ENCODE data around the gene MYLK.

- no peak for TF ChIP-seq CTCF (IDR thresholded peaks at IDR 0.05)
- TF ChIP-seq POLR2A (IDR thresholded peaks at IDR 0.05), result no peak
Measured at GRCh38 chr3:123720638-123721037, 163.5 kb downstream of the MYLK start.

Measured in lower leg skin (tissue), 3 donors.